Breast epithelium (tissue), 3 donors: ENCODE results near the gene AGAP1.

Experiments used
- CTCF ChIP-seq, 3 donors: fragments of 450-650 bp; IDR thresholded peaks; one replicate each; pipeline ENCODE4 v1.5.1; 2016 to 2017; ENCODE audit warnings: antibody characterized with exemption in 3 of 3, mild to moderate bottlenecking in 3 of 3, moderate library complexity in 3 of 3
- POLR2AphosphoS5 ChIP-seq, 3 donors: sonication (generic); formaldehyde crosslinking; IDR thresholded peaks; one replicate each; pipeline ENCODE4 v1.6.1; 2017; ENCODE audit warnings: antibody characterized with exemption in 3 of 3

GRCh38 chr2:235740821-235741220, 247.0 kb downstream of the AGAP1 start:
- TF ChIP-seq CTCF (IDR thresholded peaks at IDR 0.05) (no peak), POLR2AphosphoS5 (IDR thresholded peaks at IDR 0.05) (no peak)
